Adrenal gland (tissue), 12 donors: ENCODE measurements around the gene RPS10. TPM values are rescaled to one million over a fixed set of nuclear protein-coding genes. Genes with fewer than 3 reads are reported as not detected.

Experiments used
- DNase-seq, 7 donors: peaks; one replicate each; pipeline ENCODE4 v3.0.0-alpha.2; 2019 to 2020
- H3K27ac ChIP-seq, 5 donors: fragments of 200-600 bp; sonication (generic) in 4 of 5; 1 replicate in 3 of 5; 2 replicates in 2 of 5; pipeline versions ENCODE4 v1.5.1 to v1.8.0; 2016 to 2020; ENCODE audit warnings: mild to moderate bottlenecking in 1 of 5
- H3K27me3 ChIP-seq: fragments of 200-600 bp; 2 replicates; pipeline ENCODE4 v1.8.0; 2021
- H3K36me3 ChIP-seq, 2 donors: fragments of 200-600 bp; replicated peaks in 1 of 2; 1 replicate in 1 of 2; 2 replicates in 1 of 2; pipeline versions ENCODE4 v1.5.1 to v1.8.0; 2018 to 2022
- H3K4me1 ChIP-seq, 2 donors: fragments of 200-600 bp; replicated peaks in 1 of 2; 1 replicate in 1 of 2; 2 replicates in 1 of 2; pipeline versions ENCODE4 v1.5.1 to v1.8.0; 2018 to 2021
- H3K4me3 ChIP-seq, 4 donors: fragments of 200-600 bp; sonication (generic) in 3 of 4; one replicate each; pipeline ENCODE4 v1.5.1; 2016 to 2018
- H3K9me3 ChIP-seq, 3 donors: fragments of 200-600 bp; sonication (generic) in 1 of 3; replicated peaks in 1 of 3; 1 replicate in 2 of 3; 2 replicates in 1 of 3; pipeline versions ENCODE4 v1.5.1 to v1.8.0; 2016 to 2021
- POLR2A ChIP-seq, 2 donors: fragments of 450-650 bp; IDR thresholded peaks; one replicate each; pipeline ENCODE4 v1.6.1; 2017; ENCODE audit warnings: antibody characterized with exemption in 2 of 2, mild to moderate bottlenecking in 2 of 2, moderate library complexity in 1 of 2
- WGBS, 4 donors: extraction: QIAGEN DNeasy Blood & Tissue Kit in 2 of 4; methylation state at CpG; one replicate each; pipeline versions ENCODE4 v1.1.5 to v1.1.7; 2013 to 2017; 5-methylcytosine and 5-hydroxymethylcytosine counted together
- intact Hi-C, 2 donors: fragments of 100-400 bp; cut with DNase I; formaldehyde crosslinking; loops; one replicate each; pipeline versions ENCODE4 v1.14.1 to v1.15.0; 2022 to 2023
- polyA plus RNA-seq, 3 donors: library from polyadenylated mRNA; stranded (reverse); fragments of 200-250 nt in 2 of 3; fragments of 350-450 nt in 1 of 3; fragmentation: Illumina TruSeq in 1 of 3; extraction: RNeasy Lipid Tissue Mini Kit (QIAGEN cat#74804) in 1 of 3; gene quantifications; one replicate each; pipeline ENCODE4 v1.2.3, GENCODE V29; 2013 to 2014
- total RNA-seq, 9 donors: library from RNA; depleted of rRNA in 4 of 9; stranded (reverse); fragments of >200 nt in 4 of 9; fragments of 120-200 nt in 1 of 9; fragmentation: NEBNext Ultra II Directional in 1 of 9; extraction: Animal tissue kit (Norgen Biotek cat#: 25700) in 1 of 9; gene quantifications; one replicate each; pipeline versions ENCODE4 v1.1.0 to v1.2.4, GENCODE V29; 2013 to 2023
- TF ChIP-seq, protein P1 (sequence below), 6 experiments: fragments of 450-650 bp in 4 of 6; fragments of 200-600 bp in 2 of 6; sonication (generic) in 1 of 6; IDR thresholded peaks; 1 replicate in 5 of 6; 2 replicates in 1 of 6; pipeline versions ENCODE4 v1.5.1 to v1.8.0; 2016 to 2021; ENCODE audit warnings: antibody characterized with exemption in 6 of 6, mild to moderate bottlenecking in 2 of 6, moderate library complexity in 1 of 6
- donor health status: healthy with polysubstance abuse.
- donor health status: Bipolar disorder and iron deficiency.
- donor health status: DM: yes; HTN: yes; CAD: no.
- donor health status: DM: no; HTN: no; CAD: no.
- donor health status: DM: no; HTN: no; CAD: no.
- donor health status: DM: yes; HTN: yes; CAD: no.

RPS10 gene
- total and polyA plus RNA-seq, 12 donors = 937 to 3,093 (median 2,220) TPM

DNA sequence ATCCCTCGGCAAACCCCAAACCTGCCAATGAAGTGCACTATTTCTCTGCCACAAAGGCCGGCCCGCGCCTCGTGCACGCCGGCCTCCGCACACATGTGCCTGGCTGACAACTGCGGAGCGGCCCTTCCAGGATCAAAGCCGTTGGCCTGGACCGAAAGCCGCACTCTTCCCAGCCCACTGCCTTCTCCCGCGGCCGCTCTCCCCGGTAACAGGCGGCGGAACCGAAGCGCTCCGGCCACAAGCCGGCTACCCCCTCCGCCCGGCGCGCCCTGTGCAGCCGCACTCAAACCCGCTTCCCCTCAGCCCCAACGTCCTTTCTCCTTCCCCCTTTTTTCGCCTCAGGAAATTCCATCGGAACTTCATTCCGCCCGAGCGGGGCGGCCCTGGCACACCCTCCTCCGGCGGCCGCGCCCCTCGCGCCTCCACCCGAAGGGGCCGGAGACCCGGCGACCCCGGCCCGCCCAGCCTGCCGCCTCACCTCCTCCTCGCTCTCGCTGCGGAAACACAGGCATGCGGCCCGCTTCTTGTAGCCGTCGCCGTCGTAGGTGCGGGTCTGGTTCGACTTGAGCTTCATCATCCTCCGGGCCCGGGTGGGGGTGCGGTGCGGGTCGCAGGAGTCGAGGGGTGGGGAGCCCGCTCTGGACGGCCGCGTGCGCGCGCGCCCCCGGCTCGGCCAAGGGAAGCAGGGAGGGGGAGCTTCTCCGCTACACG, 33.9 kb downstream of the RPS10 start:
- intact Hi-C loops = no loop called here
- H3K4me1 ChIP-seq = peaks cover 0 to 42% of the 10 kb centered on the region in 2 donors
- no peaks in the 10 kb centered on the region for H3K9me3 ChIP-seq
- peak; percentile 49 to 76 (median 64) for DNase-seq
- no peaks in the 10 kb centered on the region for H3K36me3 ChIP-seq
- WGBS, 4 donors = 0 to 1% (median 0%) methylated on average over 26 to 78 of the region's 78 CpGs
- peak in 1 of 2 donors; percentile 46 for TF ChIP-seq POLR2A (IDR thresholded peaks at IDR 0.05)
- TF ChIP-seq, protein P1, sequence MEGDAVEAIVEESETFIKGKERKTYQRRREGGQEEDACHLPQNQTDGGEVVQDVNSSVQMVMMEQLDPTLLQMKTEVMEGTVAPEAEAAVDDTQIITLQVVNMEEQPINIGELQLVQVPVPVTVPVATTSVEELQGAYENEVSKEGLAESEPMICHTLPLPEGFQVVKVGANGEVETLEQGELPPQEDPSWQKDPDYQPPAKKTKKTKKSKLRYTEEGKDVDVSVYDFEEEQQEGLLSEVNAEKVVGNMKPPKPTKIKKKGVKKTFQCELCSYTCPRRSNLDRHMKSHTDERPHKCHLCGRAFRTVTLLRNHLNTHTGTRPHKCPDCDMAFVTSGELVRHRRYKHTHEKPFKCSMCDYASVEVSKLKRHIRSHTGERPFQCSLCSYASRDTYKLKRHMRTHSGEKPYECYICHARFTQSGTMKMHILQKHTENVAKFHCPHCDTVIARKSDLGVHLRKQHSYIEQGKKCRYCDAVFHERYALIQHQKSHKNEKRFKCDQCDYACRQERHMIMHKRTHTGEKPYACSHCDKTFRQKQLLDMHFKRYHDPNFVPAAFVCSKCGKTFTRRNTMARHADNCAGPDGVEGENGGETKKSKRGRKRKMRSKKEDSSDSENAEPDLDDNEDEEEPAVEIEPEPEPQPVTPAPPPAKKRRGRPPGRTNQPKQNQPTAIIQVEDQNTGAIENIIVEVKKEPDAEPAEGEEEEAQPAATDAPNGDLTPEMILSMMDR (IDR thresholded peaks at IDR 0.05) = no peak
- no peaks in the 10 kb centered on the region for H3K27me3 ChIP-seq
- H3K4me3 ChIP-seq = peak overlapping the region; percentile 75 to 97 (median 84)
- H3K27ac ChIP-seq = peak overlapping the region; percentile 80 to 99 (median 98)

DNA sequence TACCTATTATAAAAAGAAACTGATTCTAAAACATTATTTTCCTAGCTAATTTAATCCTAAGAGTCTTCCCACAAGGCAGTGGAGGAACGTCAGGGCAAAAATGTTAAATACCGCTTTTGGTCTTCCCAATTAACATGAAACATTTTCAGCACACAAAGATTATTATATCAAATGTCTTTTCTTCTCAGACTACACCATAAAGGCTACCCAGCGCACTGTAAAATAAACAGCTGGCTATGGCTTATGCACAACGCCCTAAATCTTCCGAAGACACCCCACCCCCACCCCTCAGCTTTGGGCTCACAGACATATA, 34.4 kb downstream of the RPS10 start:
- intact Hi-C loops = no loop called here
- no peaks in the 10 kb centered on the region for H3K27me3 ChIP-seq
- 0 to 5% (median 2%) methylated on average over 5 of the region's 5 CpGs for WGBS, 4 donors
- no peaks in the 10 kb centered on the region for H3K9me3 ChIP-seq
- no peak for TF ChIP-seq POLR2A (IDR thresholded peaks at IDR 0.05)
- TF ChIP-seq, protein P1 (IDR thresholded peaks at IDR 0.05) = no peak
- peak overlapping the region; percentile 80 to 99 (median 98) for H3K27ac ChIP-seq
- H3K36me3 ChIP-seq = no peaks in the 10 kb centered on the region
- H3K4me3 ChIP-seq = peak overlapping the region in 3 of 4 donors; percentile 75 to 97 (median 89)
- no peak for DNase-seq
- H3K4me1 ChIP-seq = peaks cover 5 to 47% of the 10 kb centered on the region in 2 donors

DNA sequence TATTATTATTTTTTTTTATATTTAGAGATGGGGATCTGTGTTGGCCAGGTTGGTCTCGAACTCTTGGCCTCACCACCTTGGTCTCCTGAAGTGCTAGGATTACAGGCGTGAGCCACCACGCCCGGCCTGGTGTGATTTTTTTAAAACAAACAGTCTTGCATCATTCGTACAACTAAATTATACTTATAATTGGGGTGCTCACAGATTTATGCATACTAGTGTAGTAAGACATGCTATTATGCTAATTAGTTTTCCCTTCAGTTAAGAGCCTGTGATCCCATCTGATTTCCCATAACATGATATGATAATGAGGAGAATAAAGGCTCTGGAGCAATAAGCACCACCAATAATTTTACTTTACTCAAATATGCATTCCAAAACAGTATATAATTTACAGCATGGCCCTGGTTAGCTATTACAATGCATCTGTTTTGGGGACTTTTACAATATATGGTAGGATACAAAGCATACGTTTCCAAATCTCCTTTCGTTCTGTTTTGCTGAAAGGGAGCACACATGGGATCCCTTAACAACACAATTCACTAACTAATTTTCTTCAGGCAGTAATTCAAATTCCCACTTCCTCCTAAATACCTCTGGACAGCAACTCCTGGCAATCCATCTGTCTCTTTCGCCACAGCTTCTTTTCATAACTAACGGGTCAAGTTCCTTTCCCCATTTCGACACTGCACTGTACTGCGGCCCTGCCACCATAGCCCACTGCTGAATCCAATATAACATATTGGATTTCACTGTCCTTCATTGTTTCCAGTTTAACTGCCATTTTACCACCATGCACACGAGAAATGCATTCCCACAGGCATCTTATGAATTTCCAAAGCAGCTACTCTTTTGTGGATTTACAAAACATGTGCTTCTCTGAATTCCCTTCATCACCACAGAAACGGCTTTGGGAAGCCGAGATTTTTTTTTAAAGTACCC, 35.1 kb downstream of the RPS10 start:
- intact Hi-C loops = no loop called here
- peak overlapping the region in 2 of 4 donors; percentile 75 to 89 for H3K4me3 ChIP-seq
- no peaks in the 10 kb centered on the region for H3K27me3 ChIP-seq
- H3K4me1 ChIP-seq = peaks cover 8 to 52% of the 10 kb centered on the region in 2 donors
- WGBS, 4 donors = 28 to 29% (median 29%) methylated on average over 14 of the region's 14 CpGs
- TF ChIP-seq, protein P1 (IDR thresholded peaks at IDR 0.05) = no peak
- peak; percentile 22 to 46 for TF ChIP-seq POLR2A (IDR thresholded peaks at IDR 0.05)
- DNase-seq = peak in 6 of 7 donors; percentile 49 to 74 (median 58)
- H3K27ac ChIP-seq = peak overlapping the region; percentile 80 to 99 (median 98)
- no peaks in the 10 kb centered on the region for H3K36me3 ChIP-seq
- H3K9me3 ChIP-seq = no peaks in the 10 kb centered on the region

DNA sequence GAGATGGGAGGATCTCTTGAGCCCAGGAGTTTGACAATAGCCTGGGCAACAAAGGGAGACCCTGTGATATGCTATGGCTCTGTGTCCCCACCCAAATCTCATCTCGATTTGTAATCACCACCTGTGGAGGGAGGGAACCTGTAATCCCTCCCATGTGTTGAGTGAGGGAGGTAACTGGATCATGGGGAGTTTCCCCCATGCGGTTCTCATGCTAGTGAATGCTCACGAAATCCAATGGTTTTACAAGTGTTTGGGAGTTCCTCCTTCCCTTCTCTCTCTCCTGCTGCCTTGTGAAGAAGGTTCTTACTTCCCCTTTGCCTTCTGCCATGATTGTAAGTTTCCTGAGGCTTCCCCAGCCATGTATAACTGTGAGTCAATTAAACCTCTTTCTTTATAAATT, 36.8 kb downstream of the RPS10 start:
- H3K4me3 ChIP-seq = no peak overlapping the region
- DNase-seq = no peak
- 67 to 87% (median 82%) methylated on average over 3 of the region's 3 CpGs for WGBS, 4 donors
- H3K27ac ChIP-seq = no peak overlapping the region
- H3K27me3 ChIP-seq = no peaks in the 10 kb centered on the region
- no peaks in the 10 kb centered on the region for H3K9me3 ChIP-seq
- no peaks in the 10 kb centered on the region for H3K36me3 ChIP-seq
- intact Hi-C loops = loop anchor here in 1 of 2 donors (10.0 kb wide), 1 partner anchor 54 kb away; no protein-coding TSS in a partner anchor
- TF ChIP-seq POLR2A (IDR thresholded peaks at IDR 0.05) = no peak
- TF ChIP-seq, protein P1 (IDR thresholded peaks at IDR 0.05) = no peak
- peaks cover 12 to 63% of the 10 kb centered on the region in 2 donors for H3K4me1 ChIP-seq
